Neutrophil (primary cell): ENCODE measurements around the gene NIT2.

Experiments
- H3K27ac ChIP-seq: fragments of 200-600 bp; sonication (generic); 2 replicates; pipeline ENCODE4 v1.5.1; 2016; ENCODE audit warnings: mild to moderate bottlenecking, moderate library complexity
- H3K27me3 ChIP-seq: fragments of 200-600 bp; sonication (generic); 2 replicates; pipeline ENCODE4 v1.6.0; 2016; ENCODE audit warnings: mild to moderate bottlenecking
- H3K36me3 ChIP-seq: fragments of 200-600 bp; sonication (generic); 2 replicates; pipeline ENCODE4 v1.5.1; 2017
- H3K4me1 ChIP-seq, 2 experiments: fragments of 200-600 bp in 1 of 2; sonication (generic) in 1 of 2; 1 replicate in 1 of 2; 2 replicates in 1 of 2; pipeline versions ENCODE4 v1.5.1 to v1.6.1; 2013 to 2016; ENCODE audit warnings: low read depth in 1 of 2, low read length in 1 of 2, mild to moderate bottlenecking in 1 of 2, moderate library complexity in 1 of 2; ENCODE audit not compliant: control insufficient read depth in 1 of 2, insufficient read depth in 1 of 2
- H3K4me3 ChIP-seq, 2 experiments: fragments of 200-600 bp in 1 of 2; sonication (generic) in 1 of 2; 1 replicate in 1 of 2; 2 replicates in 1 of 2; pipeline ENCODE4 v1.5.1; 2013 to 2016; ENCODE audit warnings: low read depth in 1 of 2, low read length in 1 of 2, mild to moderate bottlenecking in 1 of 2, moderate library complexity in 1 of 2
- H3K9me3 ChIP-seq: fragments of 200-600 bp; sonication (generic); 2 replicates; pipeline ENCODE4 v1.5.1; 2016
- CTCF ChIP-seq: fragments of 200-600 bp; sonication (generic); IDR thresholded peaks from 2 replicates; pipeline ENCODE4 v1.5.1; 2016; ENCODE audit warnings: antibody characterized with exemption

Gene NIT2

GRCh38 chr3:100354850-100355249, 20.3 kb downstream of the NIT2 start:
- Histone ChIP-seq H3K36me3 (peaks cover 80% of the 10 kb centered on the region), H3K4me3 (no peak overlapping the region)

GRCh38 chr3:100358413-100358812, 23.9 kb downstream of the NIT2 start:
- Histone ChIP-seq H3K27me3 (no peaks in the 10 kb centered on the region), H3K27ac (no peak overlapping the region), H3K4me1 (no peaks in the 10 kb centered on the region), H3K9me3 (no peaks in the 10 kb centered on the region), H3K36me3 (peaks cover 94% of the 10 kb centered on the region), H3K4me3 (no peak overlapping the region)
- TF ChIP-seq CTCF: no peak

More at GRCh38 chr3:100354850-100355249, 20.3 kb downstream of the NIT2 start:
- no peaks in the 10 kb centered on the region for H3K27me3 ChIP-seq
- H3K9me3 ChIP-seq: no peaks in the 10 kb centered on the region
- TF ChIP-seq CTCF: no peak
- H3K4me1 ChIP-seq: no peaks in the 10 kb centered on the region
- no peak overlapping the region for H3K27ac ChIP-seq

- Histone ChIP-seq H3K27ac (no peak overlapping the region), H3K9me3 (no peaks in the 10 kb centered on the region), H3K36me3 (peaks cover 92% of the 10 kb centered on the region)
Observed at GRCh38 chr3:100359035-100359434, 24.5 kb downstream of the NIT2 start.

GRCh38 chr3:100360757-100361496, 26.4 kb downstream of the NIT2 start:
- Histone ChIP-seq H3K4me3 (no peak overlapping the region), H3K27me3 (no peaks in the 10 kb centered on the region), H3K27ac (no peak overlapping the region), H3K36me3 (peaks cover 92% of the 10 kb centered on the region), H3K9me3 (no peaks in the 10 kb centered on the region), H3K4me1 (no peaks in the 10 kb centered on the region)
- no peak for TF ChIP-seq CTCF

More at GRCh38 chr3:100359035-100359434, 24.5 kb downstream of the NIT2 start:
- H3K4me3 ChIP-seq: no peak overlapping the region
- H3K27me3 ChIP-seq: no peaks in the 10 kb centered on the region
- no peaks in the 10 kb centered on the region for H3K4me1 ChIP-seq
- no peak for TF ChIP-seq CTCF

- H3K9me3 ChIP-seq: no peaks in the 10 kb centered on the region
- H3K4me1 ChIP-seq: no peaks in the 10 kb centered on the region
- no peak overlapping the region for H3K4me3 ChIP-seq
- peaks cover 96% of the 10 kb centered on the region for H3K36me3 ChIP-seq
- no peak for TF ChIP-seq CTCF
- H3K27ac ChIP-seq: no peak overlapping the region
- no peaks in the 10 kb centered on the region for H3K27me3 ChIP-seq
Observed at GRCh38 chr3:100361897-100362296, 27.3 kb downstream of the NIT2 start.
